Esophagus squamous epithelium (tissue), 5 donors: Measurements from ENCODE around the gene EFCAB6. TPM values are rescaled to one million over a fixed set of nuclear protein-coding genes. Genes with fewer than 3 reads are reported as not detected.

Source experiments
- DNase-seq: peaks from one replicate; lab custom pipeline; 2025; lab: John Stamatoyannopoulos, UW
- H3K27ac ChIP-seq, 4 donors: fragments of 200-600 bp; sonication (generic); one replicate each; pipeline ENCODE4 v1.5.1; 2016 to 2019; ENCODE audit warnings: mild to moderate bottlenecking in 1 of 4
- H3K27me3 ChIP-seq, 4 donors: fragments of 200-600 bp; sonication (generic); 1 replicate in 3 of 4; 2 replicates in 1 of 4; pipeline versions ENCODE4 v1.5.1 to v1.6.0; 2017 to 2021; ENCODE audit warnings: antibody characterized with exemption in 1 of 4
- H3K36me3 ChIP-seq, 3 donors: fragments of 200-600 bp; sonication (generic); one replicate each; pipeline ENCODE4 v1.5.1; 2016 to 2019
- H3K4me1 ChIP-seq, 3 donors: fragments of 200-600 bp; sonication (generic); one replicate each; pipeline ENCODE4 v1.5.1; 2017 to 2019
- H3K4me3 ChIP-seq, 4 donors: fragments of 200-600 bp; sonication (generic); 1 replicate in 3 of 4; 2 replicates in 1 of 4; pipeline ENCODE4 v1.5.1; 2016 to 2019; ENCODE audit warnings: mild to moderate bottlenecking in 2 of 4, moderate library complexity in 1 of 4
- H3K9me3 ChIP-seq, 3 donors: fragments of 200-600 bp; sonication (generic); one replicate each; pipeline ENCODE4 v1.5.1; 2016 to 2019
- POLR2A ChIP-seq, 4 donors: fragments of 450-650 bp; IDR thresholded peaks; one replicate each; pipeline ENCODE4 v1.6.1; 2017; ENCODE audit warnings: antibody characterized with exemption in 4 of 4, mild to moderate bottlenecking in 4 of 4, moderate library complexity in 3 of 4
- WGBS, 2 donors: methylation state at CpG; one replicate each; pipeline ENCODE4 v1.1.5; 2018; 5-methylcytosine and 5-hydroxymethylcytosine counted together
- intact Hi-C: fragments of 100-400 bp; cut with DNase I; formaldehyde crosslinking; loops from one replicate; pipeline ENCODE4 v1.15.0; 2022
- total RNA-seq, 4 donors: library from RNA; depleted of rRNA; stranded (reverse); fragments of >200 nt; gene quantifications; one replicate each; pipeline ENCODE4 v1.1.0, GENCODE V29; 2016
- TF ChIP-seq, protein P1 (sequence below), 6 experiments: fragments of 450-650 bp in 4 of 6; fragments of 200-600 bp in 2 of 6; sonication (generic) in 2 of 6; IDR thresholded peaks; one replicate each; pipeline ENCODE4 v1.5.1; 2016 to 2019; ENCODE audit warnings: antibody characterized with exemption in 6 of 6, mild to moderate bottlenecking in 4 of 6, moderate library complexity in 4 of 6
- donor health status: DM: yes; HTN: yes; CAD: no.

EFCAB6 gene
- total RNA-seq, 4 donors from 2014 or later = 0.22 to 1.5 (median 0.90) TPM

DNA sequence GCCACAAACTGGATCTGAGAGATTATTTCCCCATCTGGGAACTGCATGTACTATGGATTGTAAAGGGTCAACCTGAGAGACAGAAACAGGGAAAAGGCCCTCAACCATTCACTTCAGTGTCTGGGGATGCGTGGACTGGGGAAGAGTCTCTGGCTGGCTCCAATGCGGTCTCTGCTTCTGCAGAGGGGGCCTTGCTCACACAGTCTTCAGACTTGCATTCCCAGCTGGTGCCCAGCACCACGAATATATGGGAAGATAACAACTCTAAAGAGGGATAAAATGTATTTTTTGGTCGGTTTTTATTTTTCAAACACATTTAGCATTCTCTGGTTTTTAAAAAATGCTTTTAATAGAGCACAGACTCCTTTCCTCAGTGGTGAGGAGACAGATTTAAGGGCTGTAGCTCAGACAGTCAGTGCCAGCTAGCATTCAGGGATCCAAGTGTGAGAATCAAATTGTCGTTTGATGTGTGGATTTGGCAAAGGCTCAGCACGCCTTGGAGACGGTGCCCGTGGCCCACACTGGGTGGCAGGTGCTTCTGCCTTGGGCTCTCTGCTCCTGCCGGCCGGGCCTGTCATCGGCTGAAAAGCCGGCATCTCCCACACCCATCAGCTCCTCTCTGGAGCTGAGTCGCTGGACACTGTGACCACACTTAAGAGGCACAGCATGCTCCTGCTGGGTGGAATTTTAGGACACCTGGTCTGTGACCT is 8.0 kb upstream of the EFCAB6 start:
- Histone ChIP-seq H3K4me3 (no peak overlapping the region), H3K36me3 (no peaks in the 10 kb centered on the region), H3K4me1 (no peaks in the 10 kb centered on the region), H3K27ac (no peak overlapping the region), H3K27me3 (peaks cover 0 to 53% (median 0%) of the 10 kb centered on the region in 4 donors), H3K9me3 (no peaks in the 10 kb centered on the region)
- intact Hi-C loops = no loop called here
- 64 to 68% methylated on average over 7 to 9 of the region's 13 CpGs for WGBS, 2 donors
- DNase-seq = no peak
- TF ChIP-seq POLR2A (IDR thresholded peaks at IDR 0.05) = no peak
- TF ChIP-seq, protein P1, sequence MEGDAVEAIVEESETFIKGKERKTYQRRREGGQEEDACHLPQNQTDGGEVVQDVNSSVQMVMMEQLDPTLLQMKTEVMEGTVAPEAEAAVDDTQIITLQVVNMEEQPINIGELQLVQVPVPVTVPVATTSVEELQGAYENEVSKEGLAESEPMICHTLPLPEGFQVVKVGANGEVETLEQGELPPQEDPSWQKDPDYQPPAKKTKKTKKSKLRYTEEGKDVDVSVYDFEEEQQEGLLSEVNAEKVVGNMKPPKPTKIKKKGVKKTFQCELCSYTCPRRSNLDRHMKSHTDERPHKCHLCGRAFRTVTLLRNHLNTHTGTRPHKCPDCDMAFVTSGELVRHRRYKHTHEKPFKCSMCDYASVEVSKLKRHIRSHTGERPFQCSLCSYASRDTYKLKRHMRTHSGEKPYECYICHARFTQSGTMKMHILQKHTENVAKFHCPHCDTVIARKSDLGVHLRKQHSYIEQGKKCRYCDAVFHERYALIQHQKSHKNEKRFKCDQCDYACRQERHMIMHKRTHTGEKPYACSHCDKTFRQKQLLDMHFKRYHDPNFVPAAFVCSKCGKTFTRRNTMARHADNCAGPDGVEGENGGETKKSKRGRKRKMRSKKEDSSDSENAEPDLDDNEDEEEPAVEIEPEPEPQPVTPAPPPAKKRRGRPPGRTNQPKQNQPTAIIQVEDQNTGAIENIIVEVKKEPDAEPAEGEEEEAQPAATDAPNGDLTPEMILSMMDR (IDR thresholded peaks at IDR 0.05) = no peak

DNA sequence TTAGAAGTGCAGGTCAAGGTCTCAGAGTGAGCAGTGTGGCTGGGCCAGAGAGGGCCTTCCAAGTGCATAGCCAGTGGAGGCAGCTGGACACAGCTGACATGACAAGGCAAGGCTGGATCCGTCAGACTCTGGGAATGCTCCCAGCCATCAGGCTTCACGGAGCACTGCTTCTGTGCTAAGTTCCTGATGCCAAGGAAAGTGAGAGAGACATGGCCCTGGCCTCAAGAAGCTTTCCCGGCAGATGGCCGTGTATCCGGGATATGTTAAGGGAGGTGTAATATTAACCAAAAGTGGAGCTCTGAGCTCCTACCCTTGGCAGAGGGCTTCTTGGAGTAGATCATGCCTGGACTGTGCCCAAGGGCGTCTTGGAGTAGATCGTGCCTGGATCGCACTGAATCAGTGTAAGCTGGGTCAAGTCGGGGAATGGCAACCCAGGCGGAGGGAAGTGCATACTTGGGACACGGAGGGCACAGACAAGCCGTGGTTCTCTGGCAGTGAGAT is 7.4 kb upstream of the EFCAB6 start:
- H3K4me1 ChIP-seq = no peaks in the 10 kb centered on the region
- 76 to 84% methylated on average over 7 to 9 of the region's 12 CpGs for WGBS, 2 donors
- intact Hi-C loops = no loop called here
- DNase-seq = no peak
- H3K4me3 ChIP-seq = no peak overlapping the region
- TF ChIP-seq POLR2A (IDR thresholded peaks at IDR 0.05) = no peak
- TF ChIP-seq, protein P1 (IDR thresholded peaks at IDR 0.05) = no peak
- H3K36me3 ChIP-seq = no peaks in the 10 kb centered on the region
- H3K9me3 ChIP-seq = no peaks in the 10 kb centered on the region
- H3K27ac ChIP-seq = no peak overlapping the region
- H3K27me3 ChIP-seq = peaks cover 0 to 48% (median 0%) of the 10 kb centered on the region in 4 donors

DNA sequence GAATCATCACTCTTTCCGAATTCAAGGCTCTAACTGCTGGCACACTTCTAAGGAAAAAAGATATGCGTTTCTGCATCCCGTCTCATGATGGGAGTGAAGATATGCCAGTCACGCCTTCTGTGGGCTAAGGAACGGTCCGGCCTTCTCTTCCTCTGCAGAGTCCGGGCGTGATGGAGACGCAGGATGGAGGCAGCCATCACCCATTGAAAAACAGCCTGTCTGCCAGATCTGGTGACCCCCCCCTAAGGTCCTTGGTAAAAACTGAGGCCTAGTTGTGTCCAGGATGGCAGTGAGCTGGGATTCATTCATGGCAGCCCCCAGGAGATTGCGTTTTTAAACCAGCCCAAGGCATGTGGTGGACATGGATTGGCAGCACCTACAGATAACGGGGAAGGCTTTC is 6.9 kb upstream of the EFCAB6 start:
- no peak for DNase-seq
- Histone ChIP-seq H3K36me3 (no peaks in the 10 kb centered on the region), H3K4me1 (no peaks in the 10 kb centered on the region), H3K4me3 (no peak overlapping the region), H3K27me3 (peaks cover 0 to 43% (median 0%) of the 10 kb centered on the region in 4 donors), H3K27ac (no peak overlapping the region), H3K9me3 (no peaks in the 10 kb centered on the region)
- intact Hi-C loops = no loop called here
- WGBS, 2 donors = 90 to 91% methylated on average over 9 of the region's 11 CpGs
- no peak for TF ChIP-seq POLR2A (IDR thresholded peaks at IDR 0.05)
- TF ChIP-seq, protein P1 (IDR thresholded peaks at IDR 0.05) = no peak

DNA sequence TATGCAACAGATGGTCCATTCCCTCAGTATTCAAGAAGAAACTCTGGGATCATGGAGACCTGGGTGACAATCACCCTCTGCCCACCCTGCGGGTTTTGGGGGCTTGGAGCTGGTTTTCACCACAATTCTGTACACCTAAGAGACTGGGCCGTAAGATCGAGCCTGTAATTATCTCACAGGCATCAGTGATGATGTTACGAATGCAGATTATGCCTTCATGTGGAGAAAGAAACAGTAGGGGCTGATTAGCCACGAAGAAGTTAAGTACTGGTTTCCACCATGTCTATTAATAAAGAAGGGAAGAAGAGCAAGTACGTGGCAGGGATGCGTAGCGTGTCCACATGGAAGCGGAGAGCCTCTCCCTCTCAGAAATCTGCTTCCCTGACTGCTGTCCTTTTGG is 5.3 kb upstream of the EFCAB6 start:
- intact Hi-C loops = no loop called here
- DNase-seq = no peak
- 86 to 90% methylated on average over 9 of the region's 9 CpGs for WGBS, 2 donors

DNA sequence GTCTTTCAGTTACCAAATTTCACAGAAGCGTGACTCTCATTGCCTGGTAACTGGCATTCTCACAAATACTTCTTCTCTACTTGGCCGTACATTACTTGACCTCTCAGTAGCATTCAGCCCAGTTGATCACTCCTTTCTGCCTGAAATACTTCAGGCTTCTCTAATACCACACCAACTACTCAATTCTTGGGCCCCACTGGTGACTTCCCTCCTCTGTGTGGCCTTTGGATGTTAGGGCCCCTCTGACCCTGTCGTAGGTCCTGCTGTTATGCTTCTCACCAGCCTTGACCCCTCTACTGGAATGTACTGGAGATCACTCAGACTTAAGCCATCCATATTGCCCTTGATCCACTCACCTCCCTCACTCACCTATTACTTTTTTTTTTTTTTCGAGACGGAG is 2.2 kb upstream of the EFCAB6 start:
- H3K27me3 ChIP-seq = no peaks in the 10 kb centered on the region
- H3K4me3 ChIP-seq = no peak overlapping the region
- no peak overlapping the region for H3K27ac ChIP-seq
- TF ChIP-seq, protein P1 (IDR thresholded peaks at IDR 0.05) = no peak
- no peak for TF ChIP-seq POLR2A (IDR thresholded peaks at IDR 0.05)
- intact Hi-C loops = no loop called here
- 92 to 98% methylated on average over 5 of the region's 5 CpGs for whole genome bisulfite sequencing, 2 donors
- DNase-seq = no peak
- H3K36me3 ChIP-seq = no peaks in the 10 kb centered on the region
- no peaks in the 10 kb centered on the region for H3K9me3 ChIP-seq
- peaks cover 6 to 22% (median 14%) of the 10 kb centered on the region in 3 donors for H3K4me1 ChIP-seq

More for the DNA sequence above, 5.3 kb upstream of the EFCAB6 start:
- H3K4me1 ChIP-seq = peaks cover 0 to 11% (median 8%) of the 10 kb centered on the region in 3 donors
- H3K9me3 ChIP-seq = no peaks in the 10 kb centered on the region
- H3K36me3 ChIP-seq = no peaks in the 10 kb centered on the region
- no peak for TF ChIP-seq POLR2A (IDR thresholded peaks at IDR 0.05)
- TF ChIP-seq, protein P1 (IDR thresholded peaks at IDR 0.05) = no peak
- H3K27me3 ChIP-seq = peaks cover 0 to 30% (median 0%) of the 10 kb centered on the region in 4 donors
- no peak overlapping the region for H3K27ac ChIP-seq
- H3K4me3 ChIP-seq = no peak overlapping the region
